A673 (cell line): Measurements from ENCODE around the gene SDK1. TPM values are rescaled to one million over a fixed set of nuclear protein-coding genes. Genes with fewer than 3 reads are reported as not detected.

Source experiments
- BruUV-seq: library from RNA; stranded (reverse); fragments of 400-500 nt; replicated peaks from 2 replicates; lab custom pipeline; 2021; lab: Mats Ljungman, UMichigan
- CTCF ChIA-PET: fragments of 300-600 bp; sonication (Branson Sonifier 250); formaldehyde crosslinking; loops from one replicate; lab custom pipeline; 2022; ENCODE audit warnings: antibody characterized with exemption; lab: Charles Lee
- POLR2A ChIA-PET: fragments of 300-600 bp; sonication (Branson Sonifier 250); formaldehyde crosslinking; loops from one replicate; lab custom pipeline; 2022; ENCODE audit warnings: antibody characterized with exemption; ENCODE audit not compliant: low non-redundant PET; lab: Charles Lee
- DNase-seq: peaks from one replicate; pipeline ENCODE4 v3.0.0-alpha.2; 2015; ENCODE audit warnings: low spot score
- H3K27ac ChIP-seq: fragments of 200-600 bp; sonication (generic); 2 replicates; pipeline ENCODE4 v1.5.1; 2016; ENCODE audit warnings: mixed run types, low read depth, mild to moderate bottlenecking, mixed read lengths, antibody characterized with exemption, low read length; ENCODE audit not compliant: poor library complexity, severe bottlenecking
- H3K27me3 ChIP-seq: fragments of 200-600 bp; sonication (generic); replicated peaks from 2 replicates; pipeline ENCODE4 v1.6.1; 2017; ENCODE audit warnings: mixed run types, low read depth, mild to moderate bottlenecking, mixed read lengths, antibody characterized with exemption, low read length; ENCODE audit not compliant: insufficient read depth, poor library complexity
- H3K36me3 ChIP-seq: fragments of 200-600 bp; sonication (generic); 2 replicates; pipeline ENCODE4 v1.6.1; 2016; ENCODE audit warnings: mixed run types, mild to moderate bottlenecking, mixed read lengths, antibody characterized with exemption, low read length; ENCODE audit not compliant: insufficient read depth, poor library complexity, severe bottlenecking
- H3K4me1 ChIP-seq: fragments of 200-600 bp; sonication (generic); 2 replicates; pipeline ENCODE4 v1.6.1; 2017; ENCODE audit warnings: mixed run types, mild to moderate bottlenecking, mixed read lengths, antibody characterized with exemption, low read length; ENCODE audit not compliant: insufficient read depth, poor library complexity, severe bottlenecking
- H3K4me3 ChIP-seq: fragments of 200-600 bp; sonication (generic); 2 replicates; pipeline ENCODE4 v1.5.1; 2016; ENCODE audit warnings: low read depth, mixed run types, mild to moderate bottlenecking, mixed read lengths, low read length; ENCODE audit not compliant: poor library complexity, severe bottlenecking
- H3K9me3 ChIP-seq: fragments of 200-600 bp; sonication (generic); 2 replicates; pipeline ENCODE4 v1.6.1; 2016; ENCODE audit warnings: mixed run types, low read depth, mild to moderate bottlenecking, mixed read lengths, antibody characterized with exemption, low read length; ENCODE audit not compliant: poor library complexity, severe bottlenecking
- CTCF ChIP-seq: fragments of 300-800, 200-600 bp; sonication (generic); conservative IDR thresholded peaks from 2 replicates; pipeline ENCODE4 v1.5.1; 2017; ENCODE audit warnings: low read depth, mild to moderate bottlenecking, antibody characterized with exemption, low read length, moderate library complexity, mixed read lengths
- EZH2 ChIP-seq: fragments of 200-600 bp; sonication (generic); IDR thresholded peaks from 2 replicates; pipeline ENCODE4 v1.6.1; 2017; ENCODE audit warnings: borderline replicate concordance, low read depth, mild to moderate bottlenecking, mixed read lengths, antibody characterized with exemption, low read length; ENCODE audit not compliant: poor library complexity, severe bottlenecking
- intact Hi-C: fragments of 100-400 bp; cut with micrococcal nuclease; formaldehyde crosslinking; loops from one replicate; pipeline ENCODE4 v1.10.0; 2022; ENCODE audit not compliant: unreplicated experiment
- total RNA-seq: library from RNA; stranded (reverse); gene quantifications from 2 replicates; pipeline ENCODE4 v1.2.3, GENCODE V29; 2021

Gene SDK1
- total RNA-seq, 1 experiment from 2014 or later: 14.7 TPM

- ChIA-PET POLR2A (no interaction called here), CTCF (no interaction called here)
- Histone ChIP-seq H3K36me3 (no peaks in the 10 kb centered on the region), H3K4me3 (no peak overlapping the region), H3K27ac (no peak overlapping the region), H3K4me1 (no peaks in the 10 kb centered on the region), H3K27me3 (no peaks in the 10 kb centered on the region), H3K9me3 (no peaks in the 10 kb centered on the region)
- DNase-seq: no peak
- intact Hi-C loops: no loop called here
- no TSS peak for BruUV-seq
- no peak for TF ChIP-seq EZH2
- no peak for TF ChIP-seq CTCF
Observed at GRCh38 chr7:3636131-3636860, 335.2 kb downstream of the SDK1 start.

- Histone ChIP-seq H3K4me3 (no peak overlapping the region), H3K36me3 (no peaks in the 10 kb centered on the region), H3K27me3 (no peaks in the 10 kb centered on the region), H3K4me1 (no peaks in the 10 kb centered on the region), H3K27ac (no peak overlapping the region), H3K9me3 (no peaks in the 10 kb centered on the region)
- no TSS peak for BruUV-seq
- intact Hi-C loops: no loop called here
- CTCF ChIA-PET: no interaction called here
- no peak for DNase-seq
- no peak for TF ChIP-seq CTCF
- TF ChIP-seq EZH2: no peak
- POLR2A ChIA-PET: no interaction called here
Observed at GRCh38 chr7:3639253-3639652, 338.2 kb downstream of the SDK1 start.

- H3K4me3 ChIP-seq: no peak overlapping the region
- CTCF ChIA-PET: no interaction called here
- no TSS peak for BruUV-seq
- intact Hi-C loops: no loop called here
- H3K4me1 ChIP-seq: no peaks in the 10 kb centered on the region
- H3K27me3 ChIP-seq: no peaks in the 10 kb centered on the region
- no peak overlapping the region for H3K27ac ChIP-seq
- POLR2A ChIA-PET: no interaction called here
- no peak for TF ChIP-seq CTCF
- TF ChIP-seq EZH2: no peak
- H3K36me3 ChIP-seq: no peaks in the 10 kb centered on the region
- no peaks in the 10 kb centered on the region for H3K9me3 ChIP-seq
- DNase-seq: no peak
Observed at GRCh38 chr7:3641582-3641981, 340.5 kb downstream of the SDK1 start.
